ENCODE results near the gene BNIP5.

Gene BNIP5

GRCh38 chr6:36350681-36351571, 14.2 kb upstream of the BNIP5 start:
- no peak for TF ChIP-seq CTCF (IDR thresholded peaks at IDR 0.05; ENCODE audit: insufficient read depth, low read depth, low read length, missing control alignments)
- no peak for DNase-seq (ENCODE audit: low read depth)
- no peak overlapping the region for H3K4me3 ChIP-seq (ENCODE audit: low read depth, low read length)

GRCh38 chr6:36350082-36350481, 13.4 kb upstream of the BNIP5 start:
- DNase-seq (ENCODE audit: low read depth) = no peak
- H3K4me3 ChIP-seq (ENCODE audit: low read depth, low read length) = no peak overlapping the region
- no peak for TF ChIP-seq CTCF (IDR thresholded peaks at IDR 0.05; ENCODE audit: insufficient read depth, low read depth, low read length, missing control alignments)

- TF ChIP-seq CTCF (IDR thresholded peaks at IDR 0.05; ENCODE audit: insufficient read depth, low read depth, low read length, missing control alignments) = no peak
Measured at GRCh38 chr6:36349240-36349639, 12.6 kb upstream of the BNIP5 start.

DNA sequence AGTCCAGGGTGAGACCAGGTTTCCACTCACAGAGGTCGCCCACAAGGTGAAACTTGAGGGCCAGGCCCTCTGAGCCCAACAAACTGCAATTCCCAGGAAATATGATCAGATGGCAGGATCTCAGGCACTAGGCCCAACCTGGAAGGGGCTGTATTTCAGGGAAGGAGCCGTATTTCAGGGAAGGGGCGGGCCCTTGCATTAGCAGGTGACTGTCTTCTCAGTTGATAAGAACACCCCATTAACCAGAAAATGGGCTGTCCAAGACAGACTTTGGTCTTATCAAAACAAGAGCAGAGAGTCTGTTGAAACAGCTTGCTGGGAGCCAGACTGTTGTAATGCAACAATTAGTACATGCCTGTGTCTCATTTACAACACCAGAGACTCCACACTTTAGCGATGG, 10.9 kb upstream of the BNIP5 start:
- DNase-seq (ENCODE audit: low read depth) = no peak
- no peak for TF ChIP-seq CTCF (IDR thresholded peaks at IDR 0.05; ENCODE audit: insufficient read depth, low read depth, low read length, missing control alignments)
- no peak overlapping the region for H3K4me3 ChIP-seq (ENCODE audit: low read depth, low read length)

More at GRCh38 chr6:36349240-36349639, 12.6 kb upstream of the BNIP5 start:
- DNase-seq (ENCODE audit: low read depth) = no peak
- H3K4me3 ChIP-seq (ENCODE audit: low read depth, low read length) = no peak overlapping the region

DNA sequence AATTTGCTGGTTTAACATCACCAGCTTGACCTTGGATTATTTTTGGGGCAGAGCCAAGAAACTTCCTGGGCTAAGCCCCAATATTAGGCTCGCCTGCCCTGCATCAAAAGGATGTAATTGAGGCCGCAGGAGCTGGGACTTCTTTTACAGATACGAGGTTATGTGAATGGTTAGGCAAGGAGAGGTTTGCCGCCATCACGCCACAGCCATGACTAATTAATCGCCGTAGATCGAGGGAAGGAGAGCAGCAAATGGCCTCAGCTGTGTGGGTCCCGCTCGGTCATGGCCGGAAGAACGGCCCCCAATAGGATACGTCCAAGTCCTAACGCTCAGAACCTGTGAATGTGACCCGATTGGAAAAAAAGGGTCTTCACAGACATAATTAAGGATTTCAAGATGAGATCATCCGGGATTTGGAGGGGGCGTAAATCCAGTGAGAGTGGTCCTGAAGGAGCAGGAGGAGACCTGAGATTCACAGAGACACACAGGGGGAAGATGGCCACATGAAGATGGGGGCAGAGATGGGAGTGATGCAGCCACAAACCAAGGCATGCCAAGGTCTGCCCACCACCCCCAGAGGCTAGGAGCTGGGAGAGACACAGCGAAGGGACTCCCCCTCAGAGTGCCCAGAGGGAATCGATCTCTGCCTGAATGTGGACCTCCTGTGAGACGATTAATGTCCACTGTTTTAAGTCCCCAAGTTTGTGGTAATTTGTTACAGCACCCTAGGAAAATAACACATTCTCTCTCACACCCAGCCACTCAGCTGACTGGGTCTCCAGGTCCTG, 10.0 kb upstream of the BNIP5 start:
- no peak for TF ChIP-seq CTCF (IDR thresholded peaks at IDR 0.05; ENCODE audit: insufficient read depth, low read depth, low read length, missing control alignments)
- no peak overlapping the region for H3K4me3 ChIP-seq (ENCODE audit: low read depth, low read length)
- no peak for DNase-seq (ENCODE audit: low read depth)

DNA sequence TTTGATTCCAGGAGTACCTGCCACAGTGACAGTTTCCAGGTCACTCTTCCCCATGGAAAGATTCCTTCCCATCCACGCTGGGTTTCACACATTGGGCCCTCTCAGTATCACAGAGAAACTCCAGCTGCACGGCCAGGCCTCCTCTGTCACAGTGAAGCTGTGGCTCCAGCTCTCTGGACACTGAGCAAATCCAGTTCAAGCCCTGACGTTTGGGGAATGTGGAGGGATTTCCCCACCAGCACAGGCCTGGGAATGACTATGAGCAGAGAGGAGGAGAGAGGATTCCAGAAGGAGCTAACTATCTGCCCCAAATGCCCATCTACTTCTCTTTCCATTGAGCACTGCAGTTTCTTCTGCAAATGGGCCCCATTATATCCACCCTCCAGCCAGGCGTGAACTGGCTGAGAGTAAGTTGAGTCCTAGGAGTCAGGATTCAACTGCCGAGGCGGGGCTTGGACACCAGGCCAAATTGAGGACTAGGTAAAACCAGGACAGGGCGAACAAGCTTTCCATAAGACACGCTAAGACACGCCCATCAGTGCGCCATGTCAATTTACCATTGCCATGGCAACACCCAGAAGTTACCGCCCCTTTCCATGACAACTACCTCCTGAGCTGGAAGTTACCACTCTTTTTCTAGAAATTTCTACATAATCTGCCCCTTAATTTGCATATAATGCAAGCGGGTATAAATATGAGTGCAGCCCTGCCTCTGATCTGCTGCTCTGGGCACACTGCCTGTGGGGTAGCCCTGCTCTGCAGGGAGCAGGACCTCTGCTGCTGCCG, 9.2 kb upstream of the BNIP5 start:
- DNase-seq (ENCODE audit: low read depth) = no peak
- TF ChIP-seq CTCF (IDR thresholded peaks at IDR 0.05; ENCODE audit: insufficient read depth, low read depth, low read length, missing control alignments) = no peak
- H3K4me3 ChIP-seq (ENCODE audit: low read depth, low read length) = no peak overlapping the region

Data from GM12865 (cell line).